Aorta (tissue), 5 donors: ENCODE measurements around the gene RGS7. TPM values are rescaled to one million over a fixed set of nuclear protein-coding genes. Genes with fewer than 3 reads are reported as not detected.
"Not testable (repeated sequence)": the region's sequence is repeated elsewhere in the genome, so short reads cannot be mapped to it uniquely, and the experiment has no call there.

Experiments used
- ATAC-seq: fragments of 200-7000 bp; cut with Tn5 transposase; one replicate; pipeline ENCODE4 v1.9.1; 2022; ENCODE audit warnings: moderate library complexity; ENCODE audit not compliant: low FRiP score
- DNase-seq, 2 donors: peaks; one replicate each; pipeline ENCODE4 v3.0.0-alpha.2; 2020
- H3K27ac ChIP-seq, 2 donors: one replicate each; pipeline ENCODE4 v1.5.1; 2013; ENCODE audit warnings: low read length in 2 of 2, mild to moderate bottlenecking in 2 of 2, moderate library complexity in 2 of 2, control low read depth in 1 of 2, inconsistent platforms in 1 of 2, low read depth in 1 of 2
- H3K27me3 ChIP-seq, 2 donors: one replicate each; pipeline ENCODE4 v1.6.1; 2013; ENCODE audit warnings: control low read depth in 1 of 2, low read length in 1 of 2, mild to moderate bottlenecking in 1 of 2, moderate library complexity in 1 of 2; ENCODE audit not compliant: insufficient read depth in 2 of 2, control insufficient read depth in 1 of 2
- H3K36me3 ChIP-seq, 2 donors: one replicate each; pipeline ENCODE4 v1.6.1; 2013; ENCODE audit warnings: control low read depth in 1 of 2, low read length in 1 of 2, mild to moderate bottlenecking in 1 of 2; ENCODE audit not compliant: insufficient read depth in 2 of 2, control insufficient read depth in 1 of 2
- H3K4me1 ChIP-seq, 2 donors: one replicate each; pipeline ENCODE4 v1.6.1; 2013; ENCODE audit warnings: low read length in 2 of 2, control low read depth in 1 of 2, mild to moderate bottlenecking in 1 of 2, moderate library complexity in 1 of 2; ENCODE audit not compliant: insufficient read depth in 2 of 2, control insufficient read depth in 1 of 2
- H3K4me3 ChIP-seq, 2 donors: one replicate each; pipeline ENCODE4 v1.5.1; 2013; ENCODE audit warnings: low read length in 2 of 2, control low read depth in 1 of 2, mild to moderate bottlenecking in 1 of 2
- H3K9me3 ChIP-seq: one replicate; pipeline ENCODE4 v1.6.1; 2013; ENCODE audit warnings: mild to moderate bottlenecking, low read length; ENCODE audit not compliant: control insufficient read depth
- WGBS, 2 donors: extraction: QIAGEN DNeasy Blood & Tissue Kit; methylation state at CpG; one replicate each; pipeline ENCODE4 v1.1.7; 2013; 5-methylcytosine and 5-hydroxymethylcytosine counted together
- intact Hi-C, 2 donors: fragments of 100-400 bp; cut with DNase I; formaldehyde crosslinking; loops; one replicate each; pipeline versions ENCODE4 v1.14.2 to v1.15.0; 2022
- polyA plus RNA-seq, 2 donors: library from polyadenylated mRNA; stranded (reverse); fragments of 200-250 nt; gene quantifications; one replicate each; pipeline ENCODE4 v1.2.3, GENCODE V29; 2013
- total RNA-seq, 2 donors: library from RNA; stranded (reverse); fragmentation: NEBNext Ultra II Directional; extraction: Animal tissue kit (Norgen Biotek cat#: 25700); gene quantifications; one replicate each; pipeline ENCODE4 v1.2.1, GENCODE V29; 2021
- donor health status: healthy with polysubstance abuse.
- donor health status: Bipolar disorder and iron deficiency.
- donor health status: DM: no; HTN: no; CAD: no.
- donor health status: DM: no; HTN: no; CAD: no.
- donor health status: DM: yes; HTN: yes; CAD: no.

The RGS7 gene
- total and polyA plus RNA-seq, 4 donors = not detected

- Histone ChIP-seq H3K27me3 (no peaks in the 10 kb centered on the region), H3K27ac (no peak overlapping the region), H3K4me1 (no peaks in the 10 kb centered on the region), H3K36me3 (no peaks in the 10 kb centered on the region), H3K4me3 (no peak overlapping the region), H3K9me3 (no peaks in the 10 kb centered on the region)
- DNase-seq (no peak), ATAC-seq (no peak)
- intact Hi-C loops = no loop called here
- 82 to 85% methylated on average over 6 of the region's 6 CpGs for WGBS, 2 donors
These were observed 261.2 kb downstream of the RGS7 start for GRCh38 chr1:241095847-241096246.

DNA sequence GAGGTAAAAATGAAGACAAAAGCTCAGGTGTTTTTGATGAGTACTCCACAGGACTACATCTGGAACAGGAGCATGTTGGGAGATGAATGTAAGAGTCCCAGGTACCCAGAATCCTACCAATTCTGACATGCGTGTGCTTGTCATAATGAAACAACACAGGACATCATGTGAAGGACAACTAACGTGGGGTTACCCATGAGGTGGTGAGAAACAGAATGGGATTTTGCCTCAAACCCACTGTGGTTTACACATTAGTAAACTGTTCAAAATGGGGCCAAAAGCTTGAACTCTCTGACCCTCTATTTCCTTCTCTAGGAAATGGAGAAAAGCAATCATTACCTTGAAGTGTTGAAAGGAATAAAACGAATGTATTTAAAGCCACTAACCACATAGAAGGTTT is 266.2 kb downstream of the RGS7 start:
- WGBS, 2 donors = 63 to 68% methylated on average over 3 of the region's 3 CpGs
- H3K36me3 ChIP-seq = no peaks in the 10 kb centered on the region
- no peak for ATAC-seq
- no peak overlapping the region for H3K27ac ChIP-seq
- H3K9me3 ChIP-seq = no peaks in the 10 kb centered on the region
- DNase-seq = no peak
- no peaks in the 10 kb centered on the region for H3K27me3 ChIP-seq
- H3K4me3 ChIP-seq = no peak overlapping the region
- intact Hi-C loops = no loop called here
- H3K4me1 ChIP-seq = no peaks in the 10 kb centered on the region

DNA sequence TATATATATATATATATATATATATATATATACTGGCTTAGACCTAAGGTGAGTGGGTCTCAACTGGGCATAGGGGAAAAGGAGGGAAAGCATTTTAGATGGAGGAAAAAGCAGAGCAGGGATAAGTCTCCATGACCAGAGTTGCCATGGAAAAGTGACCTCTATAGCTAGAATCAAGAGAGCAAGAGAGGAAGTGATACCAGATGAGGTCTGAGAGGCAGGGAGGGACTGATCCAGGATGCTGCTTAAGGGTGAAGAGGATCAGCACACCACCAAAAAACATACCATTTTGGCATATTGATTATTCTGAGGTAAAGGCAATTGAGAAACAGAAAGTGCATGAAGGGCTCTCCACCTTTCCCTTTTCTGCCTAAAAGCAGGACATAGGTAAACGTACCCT is 267.9 kb downstream of the RGS7 start:
- H3K4me3 ChIP-seq, ATAC-seq, DNase-seq, H3K4me1 ChIP-seq, intact Hi-C loops, H3K9me3 ChIP-seq, H3K36me3 ChIP-seq, H3K27ac ChIP-seq, H3K27me3 ChIP-seq: not testable (repeated sequence)
- WGBS, 2 donors = 79 to 83% methylated on average over 1 of the region's 1 CpG

DNA sequence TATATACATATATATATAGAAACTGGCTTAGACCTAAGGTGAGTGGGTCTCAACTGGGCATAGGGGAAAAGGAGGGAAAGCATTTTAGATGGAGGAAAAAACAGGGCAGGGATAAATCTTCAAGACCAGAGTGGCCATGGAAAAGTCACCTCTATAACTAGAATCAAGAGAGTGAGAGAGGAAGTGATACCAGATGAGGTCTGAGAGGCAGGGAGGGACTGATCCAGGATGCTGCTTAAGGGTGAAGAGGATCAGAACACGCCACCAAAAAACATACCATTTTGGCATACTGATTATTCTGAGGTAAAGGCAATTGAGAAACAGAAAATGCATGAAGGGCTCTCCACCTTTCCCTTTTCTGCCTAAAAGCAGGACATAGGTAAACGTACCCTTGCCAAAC is 268.9 kb downstream of the RGS7 start:
- H3K4me1 ChIP-seq, H3K27ac ChIP-seq, H3K9me3 ChIP-seq, ATAC-seq, DNase-seq, H3K4me3 ChIP-seq, H3K27me3 ChIP-seq, intact Hi-C loops, H3K36me3 ChIP-seq: not testable (repeated sequence)
- WGBS, 2 donors = 75 to 83% methylated on average over 2 of the region's 2 CpGs

DNA sequence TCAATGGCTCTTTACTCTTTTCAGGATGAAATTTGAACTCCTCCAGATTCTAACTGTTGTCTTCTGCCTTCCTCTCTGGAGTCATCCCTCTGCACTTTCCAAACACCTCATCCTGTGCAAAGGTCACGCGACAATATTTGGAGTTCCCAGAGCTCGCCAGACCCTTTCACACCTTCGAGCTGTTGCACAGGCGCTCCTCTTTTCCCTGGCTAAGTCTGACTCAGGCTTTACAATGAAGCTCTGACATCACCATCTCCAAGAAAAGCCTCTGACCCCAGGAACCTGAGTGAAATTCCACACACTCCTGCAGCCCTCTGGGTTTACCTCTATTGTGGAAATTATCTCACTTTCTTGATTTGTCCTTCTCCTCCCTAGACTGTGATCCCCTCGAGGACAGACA is 270.3 kb downstream of the RGS7 start:
- Histone ChIP-seq H3K4me1 (no peaks in the 10 kb centered on the region), H3K4me3 (no peak overlapping the region), H3K27me3 (no peaks in the 10 kb centered on the region), H3K9me3 (no peaks in the 10 kb centered on the region), H3K36me3 (no peaks in the 10 kb centered on the region), H3K27ac (no peak overlapping the region)
- ATAC-seq (no peak), DNase-seq (no peak)
- intact Hi-C loops = no loop called here
- 72 to 73% methylated on average over 6 of the region's 6 CpGs for WGBS, 2 donors

GRCh38 chr1:241083285-241083684 is 273.7 kb downstream of the RGS7 start:
- H3K4me1 ChIP-seq = no peaks in the 10 kb centered on the region
- intact Hi-C loops = no loop called here
- ATAC-seq (no peak), DNase-seq (no peak)
- no peaks in the 10 kb centered on the region for H3K9me3 ChIP-seq
- no peaks in the 10 kb centered on the region for H3K36me3 ChIP-seq
- no peak overlapping the region for H3K27ac ChIP-seq
- no peaks in the 10 kb centered on the region for H3K27me3 ChIP-seq
- WGBS, 2 donors = 84 to 93% methylated on average over 3 of the region's 3 CpGs
- no peak overlapping the region for H3K4me3 ChIP-seq

DNA sequence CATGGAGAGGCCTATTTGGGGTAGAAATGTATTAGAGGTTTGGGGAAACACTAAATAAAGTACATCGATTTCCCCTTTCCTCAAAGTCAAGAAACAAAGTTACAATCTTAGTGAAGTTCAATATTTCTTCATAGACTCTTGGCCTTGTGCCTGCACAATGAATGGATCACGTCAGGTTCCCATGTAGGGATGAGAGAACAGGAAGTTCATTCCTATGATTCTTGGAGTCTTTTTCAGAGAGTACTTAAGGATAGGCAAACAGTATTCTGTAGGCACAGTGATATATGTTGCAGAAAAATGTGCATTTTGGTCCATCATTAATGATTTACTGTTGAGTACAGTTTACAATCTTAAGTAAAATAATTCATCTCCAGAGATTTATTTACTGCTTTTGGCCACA is 275.5 kb downstream of the RGS7 start:
- WGBS, 2 donors = 12 to 26% methylated on average over 2 of the region's 2 CpGs
- intact Hi-C loops = no loop called here
- no peak overlapping the region for H3K27ac ChIP-seq
- no peak overlapping the region for H3K4me3 ChIP-seq
- no peaks in the 10 kb centered on the region for H3K36me3 ChIP-seq
- DNase-seq (no peak), ATAC-seq (no peak)
- H3K4me1 ChIP-seq = no peaks in the 10 kb centered on the region
- no peaks in the 10 kb centered on the region for H3K27me3 ChIP-seq
- no peaks in the 10 kb centered on the region for H3K9me3 ChIP-seq

- ATAC-seq = no peak
- WGBS, 2 donors = 93 to 97% methylated on average over 1 of the region's 1 CpG
These were observed 277.5 kb downstream of the RGS7 start for GRCh38 chr1:241079459-241079858.

DNA sequence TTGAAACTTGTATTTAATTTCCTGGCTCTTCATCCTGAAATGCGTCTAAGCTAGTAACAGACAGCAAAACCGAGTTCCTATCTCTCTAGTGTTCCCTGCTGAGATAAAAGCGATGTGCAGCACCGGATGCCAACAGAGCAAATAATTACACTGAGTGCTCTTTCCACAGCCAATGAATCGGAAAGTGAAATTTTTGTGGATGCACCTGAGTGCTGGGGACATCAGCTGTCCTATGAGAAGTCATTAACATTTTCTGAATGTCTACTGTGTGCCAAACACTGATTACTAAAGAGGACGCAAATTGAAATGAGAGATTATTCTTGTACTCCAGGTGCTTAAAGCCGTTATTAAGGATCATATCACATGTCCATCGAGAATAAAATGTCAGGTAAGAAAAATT is 278.0 kb downstream of the RGS7 start:
- ATAC-seq = no peak
- 61 to 76% methylated on average over 8 of the region's 8 CpGs for WGBS, 2 donors
- no peak overlapping the region for H3K27ac ChIP-seq
- H3K4me3 ChIP-seq = no peak overlapping the region
- no peaks in the 10 kb centered on the region for H3K36me3 ChIP-seq
- intact Hi-C loops = no loop called here
- H3K4me1 ChIP-seq = no peaks in the 10 kb centered on the region
- peaks cover 1% of the 10 kb centered on the region for H3K9me3 ChIP-seq
- H3K27me3 ChIP-seq = no peaks in the 10 kb centered on the region
- DNase-seq = no peak

More at GRCh38 chr1:241079459-241079858, 277.5 kb downstream of the RGS7 start:
- intact Hi-C loops = no loop called here
- no peaks in the 10 kb centered on the region for H3K36me3 ChIP-seq
- DNase-seq = no peak
- H3K27ac ChIP-seq = no peak overlapping the region
- H3K4me3 ChIP-seq = no peak overlapping the region
- H3K27me3 ChIP-seq = no peaks in the 10 kb centered on the region
- peaks cover 1% of the 10 kb centered on the region for H3K9me3 ChIP-seq
- no peaks in the 10 kb centered on the region for H3K4me1 ChIP-seq
